Gastroesophageal sphincter (tissue), 4 donors: ENCODE results near the gene SRRM4. TPM values are rescaled to one million over a fixed set of nuclear protein-coding genes. Genes with fewer than 3 reads are reported as not detected.
A peak's percentile ranks its signal among the peaks of the same experiment; 100 is the strongest.

Experiments
- ATAC-seq: fragments of 150-250 bp; one replicate; pipeline ENCODE4 v1.9.1; 2016; ENCODE audit warnings: mild to moderate bottlenecking, moderate library complexity
- H3K27ac ChIP-seq, 4 donors: fragments of 200-600 bp; sonication (generic) in 3 of 4; 1 replicate in 3 of 4; 2 replicates in 1 of 4; pipeline ENCODE4 v1.5.1; 2016 to 2019
- H3K27me3 ChIP-seq: fragments of 200-600 bp; sonication (generic); one replicate; pipeline ENCODE4 v1.5.1; 2019
- H3K36me3 ChIP-seq, 2 donors: fragments of 200-600 bp; sonication (generic); one replicate each; pipeline ENCODE4 v1.5.1; 2019; ENCODE audit warnings: control low read depth in 1 of 2
- H3K4me1 ChIP-seq, 3 donors: fragments of 200-600 bp; sonication (generic); 1 replicate in 2 of 3; 2 replicates in 1 of 3; pipeline ENCODE4 v1.5.1; 2016 to 2019; ENCODE audit warnings: control low read depth in 2 of 3
- H3K4me3 ChIP-seq, 2 donors: fragments of 200-600 bp; sonication (generic); one replicate each; pipeline ENCODE4 v1.5.1; 2019; ENCODE audit warnings: mild to moderate bottlenecking in 1 of 2, moderate library complexity in 1 of 2
- H3K9me3 ChIP-seq, 3 donors: fragments of 200-600 bp; sonication (generic); one replicate each; pipeline ENCODE4 v1.5.1; 2017 to 2019; ENCODE audit warnings: control low read depth in 2 of 3
- EP300 ChIP-seq: sonication (generic); formaldehyde crosslinking; IDR thresholded peaks from one replicate; pipeline ENCODE4 v1.6.1; 2017; ENCODE audit warnings: antibody characterized with exemption, mild to moderate bottlenecking
- POLR2A ChIP-seq, 2 donors: fragments of 450-650 bp; IDR thresholded peaks; one replicate each; pipeline ENCODE4 v1.6.1; 2017; ENCODE audit warnings: antibody characterized with exemption in 2 of 2, mild to moderate bottlenecking in 2 of 2, moderate library complexity in 1 of 2
- POLR2AphosphoS5 ChIP-seq: sonication (generic); formaldehyde crosslinking; IDR thresholded peaks from one replicate; pipeline ENCODE4 v1.6.1; 2017; ENCODE audit warnings: antibody characterized with exemption
- WGBS, 2 donors: methylation state at CpG; one replicate each; pipeline ENCODE4 v1.1.5; 2018; ENCODE audit warnings: low coverage in 1 of 2; 5-methylcytosine and 5-hydroxymethylcytosine counted together
- total RNA-seq, 4 donors: library from RNA; depleted of rRNA; stranded (reverse); fragments of >200 nt; gene quantifications; one replicate each; pipeline ENCODE4 v1.1.0, GENCODE V29; 2016
- TF ChIP-seq, protein P1 (sequence below), 4 experiments: fragments of 200-600 bp in 2 of 4; fragments of 450-650 bp in 2 of 4; sonication (generic) in 1 of 4; IDR thresholded peaks; one replicate each; pipeline ENCODE4 v1.5.1; 2017 to 2019; ENCODE audit warnings: antibody characterized with exemption in 4 of 4, mild to moderate bottlenecking in 2 of 4, moderate library complexity in 2 of 4

The SRRM4 gene
- total RNA-seq, 4 donors from 2014 or later, result 0.04 TPM; not detected in 3

DNA sequence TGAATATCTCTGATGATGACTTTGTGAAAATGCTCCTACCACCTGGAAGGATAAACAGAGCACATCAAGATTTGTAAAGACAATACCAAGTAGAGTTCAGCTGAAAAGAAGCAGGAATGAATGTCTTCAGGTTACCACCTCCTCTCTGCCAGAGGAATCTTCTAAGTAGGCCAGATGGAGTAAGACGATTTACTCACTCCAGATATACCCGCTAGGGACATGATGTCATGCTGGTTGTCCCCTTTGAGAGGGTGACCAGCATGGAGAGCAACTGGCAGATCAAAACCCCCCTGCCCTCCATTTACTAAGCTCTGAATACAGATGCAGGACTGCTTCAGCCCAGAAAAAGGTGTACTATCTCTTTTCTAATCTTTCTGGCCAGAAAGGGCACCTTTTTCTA, 158.1 kb downstream of the SRRM4 start:
- no peak for ATAC-seq
- Histone ChIP-seq H3K4me1 (no peaks in the 10 kb centered on the region), H3K9me3 (no peaks in the 10 kb centered on the region), H3K27ac (no peak overlapping the region), H3K27me3 (no peaks in the 10 kb centered on the region), H3K36me3 (no peaks in the 10 kb centered on the region), H3K4me3 (no peak overlapping the region)
- WGBS, 2 donors, result 40 to 81% methylated on average over 1 to 2 of the region's 2 CpGs
- TF ChIP-seq POLR2A (IDR thresholded peaks at IDR 0.05) (no peak), EP300 (no peak), POLR2AphosphoS5 (no peak)
- TF ChIP-seq, protein P1, sequence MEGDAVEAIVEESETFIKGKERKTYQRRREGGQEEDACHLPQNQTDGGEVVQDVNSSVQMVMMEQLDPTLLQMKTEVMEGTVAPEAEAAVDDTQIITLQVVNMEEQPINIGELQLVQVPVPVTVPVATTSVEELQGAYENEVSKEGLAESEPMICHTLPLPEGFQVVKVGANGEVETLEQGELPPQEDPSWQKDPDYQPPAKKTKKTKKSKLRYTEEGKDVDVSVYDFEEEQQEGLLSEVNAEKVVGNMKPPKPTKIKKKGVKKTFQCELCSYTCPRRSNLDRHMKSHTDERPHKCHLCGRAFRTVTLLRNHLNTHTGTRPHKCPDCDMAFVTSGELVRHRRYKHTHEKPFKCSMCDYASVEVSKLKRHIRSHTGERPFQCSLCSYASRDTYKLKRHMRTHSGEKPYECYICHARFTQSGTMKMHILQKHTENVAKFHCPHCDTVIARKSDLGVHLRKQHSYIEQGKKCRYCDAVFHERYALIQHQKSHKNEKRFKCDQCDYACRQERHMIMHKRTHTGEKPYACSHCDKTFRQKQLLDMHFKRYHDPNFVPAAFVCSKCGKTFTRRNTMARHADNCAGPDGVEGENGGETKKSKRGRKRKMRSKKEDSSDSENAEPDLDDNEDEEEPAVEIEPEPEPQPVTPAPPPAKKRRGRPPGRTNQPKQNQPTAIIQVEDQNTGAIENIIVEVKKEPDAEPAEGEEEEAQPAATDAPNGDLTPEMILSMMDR (IDR thresholded peaks at IDR 0.05), result no peak

DNA sequence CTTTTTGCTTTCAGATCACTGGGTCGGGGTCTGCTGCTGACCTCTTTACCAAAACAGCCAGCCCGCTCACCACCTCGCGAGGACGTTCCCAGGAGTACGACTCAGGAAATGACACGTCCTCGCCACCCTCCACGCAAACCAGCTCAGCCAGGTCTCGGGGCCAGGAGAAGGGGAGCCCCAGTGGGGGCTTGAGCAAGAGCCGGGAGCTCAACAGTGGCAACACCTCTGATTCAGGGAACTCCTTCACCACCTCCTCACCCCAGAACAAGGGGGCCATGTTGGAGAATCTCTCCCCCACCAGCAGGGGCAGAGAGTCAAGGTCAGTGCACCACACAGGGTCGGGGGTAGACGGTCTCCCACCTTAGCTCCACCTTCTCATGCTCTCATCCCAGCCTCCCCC, 164.0 kb downstream of the SRRM4 start:
- H3K4me3 ChIP-seq, result no peak overlapping the region
- 51 to 67% methylated on average over 2 to 7 of the region's 13 CpGs for WGBS, 2 donors
- no peaks in the 10 kb centered on the region for H3K4me1 ChIP-seq
- no peaks in the 10 kb centered on the region for H3K36me3 ChIP-seq
- TF ChIP-seq POLR2AphosphoS5 (no peak), POLR2A (IDR thresholded peaks at IDR 0.05) (no peak), EP300 (no peak)
- TF ChIP-seq, protein P1 (IDR thresholded peaks at IDR 0.05), result no peak
- H3K27ac ChIP-seq, result no peak overlapping the region
- H3K27me3 ChIP-seq, result no peaks in the 10 kb centered on the region
- no peak for ATAC-seq
- no peaks in the 10 kb centered on the region for H3K9me3 ChIP-seq

DNA sequence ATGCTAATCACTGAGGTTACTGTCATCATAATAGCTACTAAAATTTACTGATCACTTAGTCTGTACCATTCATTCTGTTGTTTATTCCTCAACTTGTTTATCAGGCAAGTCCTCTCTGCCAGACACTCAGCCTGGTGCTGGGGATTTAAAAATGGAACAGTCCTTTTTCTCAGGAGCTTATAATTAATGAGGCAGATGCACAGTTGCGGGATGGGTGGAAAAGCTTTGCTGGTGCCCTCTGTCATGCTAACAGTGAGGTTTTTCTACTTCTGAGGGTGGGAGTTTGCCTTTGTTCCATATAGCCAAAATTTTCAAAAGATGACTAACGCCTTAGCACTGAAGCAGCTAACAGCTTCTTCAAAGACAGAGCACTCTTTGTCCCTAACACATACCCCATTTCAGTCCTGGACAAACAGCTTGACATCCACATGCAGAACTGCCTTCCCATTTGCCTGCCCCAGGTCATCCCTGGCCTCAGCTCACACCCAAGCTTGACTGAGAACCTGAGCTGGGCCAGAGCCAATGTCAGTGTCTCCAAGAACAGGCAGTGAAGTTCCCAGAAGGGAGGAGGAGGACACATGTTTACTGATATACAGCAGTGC, 166.6 kb downstream of the SRRM4 start:
- Histone ChIP-seq H3K27me3 (no peaks in the 10 kb centered on the region), H3K36me3 (no peaks in the 10 kb centered on the region), H3K27ac (peak overlapping the region in 1 of 4 donors; percentile 5), H3K4me3 (no peak overlapping the region), H3K9me3 (peaks cover 0 to 14% (median 0%) of the 10 kb centered on the region in 3 donors), H3K4me1 (no peaks in the 10 kb centered on the region)
- no peak for ATAC-seq
- TF ChIP-seq, protein P1 (IDR thresholded peaks at IDR 0.05), result no peak
- TF ChIP-seq EP300, result no peak
- TF ChIP-seq POLR2A (IDR thresholded peaks at IDR 0.05), result no peak
- TF ChIP-seq POLR2AphosphoS5, result no peak
- 61 to 68% methylated on average over 2 of the region's 2 CpGs for WGBS, 2 donors

DNA sequence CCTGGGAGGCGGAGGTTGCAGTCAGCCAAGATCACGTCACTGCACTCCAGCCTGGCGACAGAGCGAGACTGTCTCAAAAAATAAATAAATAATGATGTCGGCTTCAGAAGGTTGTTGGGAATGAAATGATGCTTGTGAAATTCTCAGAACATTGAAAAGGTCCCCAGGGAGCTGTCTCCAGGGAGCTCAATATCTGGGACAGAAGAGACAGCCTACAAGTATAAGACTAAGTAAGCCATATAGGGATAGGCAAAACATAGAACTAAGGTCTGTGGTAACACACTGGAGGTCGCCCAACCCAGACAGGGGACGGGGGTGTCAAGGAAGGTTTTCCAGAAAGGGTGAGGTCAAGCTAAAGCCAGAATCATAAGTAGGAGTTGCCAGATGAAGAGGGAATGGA, 167.9 kb downstream of the SRRM4 start:
- Histone ChIP-seq H3K36me3 (no peaks in the 10 kb centered on the region), H3K27ac (no peak overlapping the region), H3K27me3 (no peaks in the 10 kb centered on the region), H3K9me3 (peaks cover 0 to 14% (median 0%) of the 10 kb centered on the region in 3 donors), H3K4me3 (no peak overlapping the region), H3K4me1 (no peaks in the 10 kb centered on the region)
- ATAC-seq, result no peak
- no peak for TF ChIP-seq POLR2AphosphoS5
- no peak for TF ChIP-seq EP300
- TF ChIP-seq, protein P1 (IDR thresholded peaks at IDR 0.05), result no peak
- TF ChIP-seq POLR2A (IDR thresholded peaks at IDR 0.05), result no peak
- 48 to 88% methylated on average over 3 to 7 of the region's 7 CpGs for WGBS, 2 donors

DNA sequence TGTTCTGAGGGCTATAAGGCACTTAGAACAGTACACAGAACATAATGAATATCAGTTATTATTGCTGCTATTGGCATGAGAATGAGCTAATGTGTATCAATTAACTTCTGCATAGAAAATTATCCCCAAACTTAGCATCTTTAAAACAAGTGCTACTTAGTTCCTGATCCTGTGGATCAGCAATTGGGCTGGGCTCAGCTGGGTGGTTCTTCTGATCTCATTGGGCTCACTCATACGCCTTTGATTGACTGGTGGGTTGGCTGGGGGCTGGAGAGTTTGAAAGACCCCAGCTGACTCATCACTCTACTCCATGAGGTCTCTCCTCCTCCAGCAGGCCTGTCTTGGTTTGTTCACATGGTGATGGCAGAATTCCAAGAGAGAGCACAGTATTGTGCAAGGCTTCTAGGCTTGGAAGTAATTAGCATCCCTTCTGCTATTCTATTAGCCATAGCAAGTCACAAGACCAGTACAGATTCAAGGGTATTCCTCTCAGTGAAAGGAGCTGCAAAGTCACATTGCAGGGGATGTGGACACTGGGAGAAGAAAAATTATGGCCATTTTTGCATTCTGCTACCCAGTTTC, 170.2 kb downstream of the SRRM4 start:
- H3K4me1 ChIP-seq, result peaks cover 0 to 4% (median 0%) of the 10 kb centered on the region in 3 donors
- ATAC-seq, result no peak
- H3K9me3 ChIP-seq, result peaks cover 0 to 14% (median 0%) of the 10 kb centered on the region in 3 donors
- no peaks in the 10 kb centered on the region for H3K27me3 ChIP-seq
- no peaks in the 10 kb centered on the region for H3K36me3 ChIP-seq
- WGBS, 2 donors, result 100% methylated on average over 1 of the region's 1 CpG; no CpG with 5 or more reads in 1 of the 2 donors
- H3K4me3 ChIP-seq, result no peak overlapping the region
- TF ChIP-seq POLR2AphosphoS5 (no peak), POLR2A (IDR thresholded peaks at IDR 0.05) (no peak), EP300 (no peak)
- TF ChIP-seq, protein P1 (IDR thresholded peaks at IDR 0.05), result no peak
- H3K27ac ChIP-seq, result no peak overlapping the region
